ENCODE results near the gene COMT. TPM values are rescaled to one million over a fixed set of nuclear protein-coding genes. Genes with fewer than 3 reads are reported as not detected.

COMT gene
- total and polyA plus RNA-seq, 4 donors = 96.7 to 176 (median 106) TPM

DNA sequence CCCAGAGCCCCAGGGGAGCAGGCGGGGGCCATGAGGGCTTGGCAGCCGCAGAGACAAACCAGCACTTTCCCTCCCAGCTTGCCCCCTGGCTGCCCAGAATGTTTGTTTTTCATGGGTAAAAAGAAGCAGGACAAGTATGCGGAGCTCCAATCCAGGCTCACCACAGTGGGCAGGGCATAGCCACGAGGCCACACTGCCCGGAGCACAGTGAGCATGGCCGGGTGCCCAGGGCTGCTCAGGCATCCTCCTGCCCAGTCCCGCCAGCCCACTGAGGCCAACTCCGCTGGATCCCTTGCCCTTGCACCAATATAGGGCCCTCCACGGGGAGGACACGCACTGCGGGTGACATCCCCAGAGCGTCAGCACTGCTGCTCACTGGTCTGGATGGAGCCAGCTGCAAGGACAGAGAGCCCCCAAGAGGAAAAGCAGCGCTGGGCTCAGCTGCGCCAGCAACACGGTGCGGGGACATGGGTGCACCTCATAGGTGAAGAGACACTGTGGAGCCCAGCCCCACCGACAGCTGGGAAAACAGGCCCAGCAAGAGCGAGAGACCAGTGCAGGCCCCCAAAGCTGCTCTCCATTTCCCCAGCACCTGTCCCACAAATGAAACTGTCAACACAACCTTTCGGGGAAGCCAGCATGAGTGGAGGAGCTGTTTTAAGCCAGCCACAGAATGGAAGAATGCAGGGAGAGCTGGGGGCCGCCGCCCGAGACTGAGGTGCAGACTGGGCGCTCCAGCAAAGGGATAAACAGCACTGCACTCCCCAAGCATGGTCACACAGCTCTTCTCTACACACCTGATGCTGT is 50.3 kb downstream of the COMT start:
- peak; percentile 86 to 89 for DNase-seq
- Histone ChIP-seq H3K9me3 (ENCODE audit: control insufficient read depth, low read length) (no peaks in the 10 kb centered on the region), H3K4me1 (ENCODE audit: control insufficient read depth in 1 of 2, insufficient read depth in 2 of 2, low read length in 2 of 2) (no peaks in the 10 kb centered on the region), H3K4me3 (ENCODE audit: low read length in 2 of 2) (no peak overlapping the region), H3K27me3 (ENCODE audit: control insufficient read depth in 1 of 2, insufficient read depth in 2 of 2, low read length in 1 of 2) (no peaks in the 10 kb centered on the region), H3K36me3 (ENCODE audit: control insufficient read depth in 1 of 2, insufficient read depth in 2 of 2, low read length in 1 of 2) (no peaks in the 10 kb centered on the region), H3K27ac (ENCODE audit: low read depth in 1 of 2, low read length in 2 of 2) (peak overlapping the region in 1 of 2 donors; percentile 72)
- intact Hi-C loops (cut with DNase I) = no loop called here
- WGBS, 2 donors = 29 to 42% methylated on average over 23 of the region's 23 CpGs
- peak; percentile 57 for ATAC-seq (ENCODE audit: low FRiP score)

DNA sequence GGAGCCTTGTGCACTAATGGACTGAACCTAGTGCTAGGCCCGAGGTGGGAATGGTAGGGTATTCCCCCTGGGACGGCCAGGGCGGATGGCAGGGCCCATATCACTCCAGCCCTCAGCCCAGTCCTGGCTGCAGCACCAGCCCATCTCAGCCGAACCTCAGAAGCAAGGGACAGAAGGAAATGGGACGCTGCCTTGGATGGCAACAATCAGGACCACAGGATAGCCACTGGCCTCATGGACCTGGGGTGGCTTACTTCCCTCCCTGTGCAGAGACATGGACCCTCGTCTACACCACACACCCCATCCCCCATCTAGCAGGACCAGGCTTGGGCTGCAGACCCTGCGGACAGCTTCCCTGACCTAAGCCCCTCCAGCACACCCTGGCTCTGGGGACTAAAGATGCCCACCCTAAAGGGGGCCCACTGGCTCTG is 50.9 kb downstream of the COMT start:
- intact Hi-C loops (cut with DNase I) = no loop called here
- Histone ChIP-seq H3K9me3 (ENCODE audit: control insufficient read depth, low read length) (no peaks in the 10 kb centered on the region), H3K36me3 (ENCODE audit: control insufficient read depth in 1 of 2, insufficient read depth in 2 of 2, low read length in 1 of 2) (no peaks in the 10 kb centered on the region), H3K27me3 (ENCODE audit: control insufficient read depth in 1 of 2, insufficient read depth in 2 of 2, low read length in 1 of 2) (no peaks in the 10 kb centered on the region), H3K4me1 (ENCODE audit: control insufficient read depth in 1 of 2, insufficient read depth in 2 of 2, low read length in 2 of 2) (no peaks in the 10 kb centered on the region), H3K4me3 (ENCODE audit: low read length in 2 of 2) (no peak overlapping the region), H3K27ac (ENCODE audit: low read depth in 1 of 2, low read length in 2 of 2) (peak overlapping the region in 1 of 2 donors; percentile 70)
- 65 to 81% methylated on average over 7 of the region's 7 CpGs for WGBS, 2 donors
- peak; percentile 30 to 33 for DNase-seq
- no peak for ATAC-seq (ENCODE audit: low FRiP score)

DNA sequence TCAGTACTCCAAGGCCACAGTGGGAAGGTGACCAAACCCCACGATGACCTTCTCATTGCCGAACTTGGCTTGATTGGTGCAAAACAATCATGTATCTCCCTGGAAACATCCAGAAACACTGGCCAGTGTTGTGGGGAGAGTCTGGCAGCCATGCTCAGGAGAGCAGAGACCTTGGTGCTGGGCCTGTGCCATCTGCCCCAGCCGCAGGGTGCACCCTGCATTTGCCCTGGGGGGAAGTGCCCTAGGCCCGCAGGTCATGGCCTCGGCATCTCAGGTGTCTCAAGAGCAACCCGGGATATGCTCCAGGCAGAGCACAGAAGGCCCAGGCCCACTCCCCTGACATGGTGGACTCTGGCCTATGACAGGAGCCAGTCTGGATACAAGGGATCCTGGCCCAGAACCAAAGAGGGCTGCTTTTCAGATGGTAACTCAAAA is 51.4 kb downstream of the COMT start:
- Histone ChIP-seq H3K27me3 (ENCODE audit: control insufficient read depth in 1 of 2, insufficient read depth in 2 of 2, low read length in 1 of 2) (no peaks in the 10 kb centered on the region), H3K4me1 (ENCODE audit: control insufficient read depth in 1 of 2, insufficient read depth in 2 of 2, low read length in 2 of 2) (no peaks in the 10 kb centered on the region), H3K36me3 (ENCODE audit: control insufficient read depth in 1 of 2, insufficient read depth in 2 of 2, low read length in 1 of 2) (no peaks in the 10 kb centered on the region), H3K27ac (ENCODE audit: low read depth in 1 of 2, low read length in 2 of 2) (peak overlapping the region in 1 of 2 donors; percentile 70), H3K4me3 (ENCODE audit: low read length in 2 of 2) (no peak overlapping the region), H3K9me3 (ENCODE audit: control insufficient read depth, low read length) (no peaks in the 10 kb centered on the region)
- 48 to 56% methylated on average over 6 of the region's 6 CpGs for WGBS, 2 donors
- peak; percentile 46 to 61 for DNase-seq
- intact Hi-C loops (cut with DNase I) = no loop called here
- no peak for ATAC-seq (ENCODE audit: low FRiP score)

DNA sequence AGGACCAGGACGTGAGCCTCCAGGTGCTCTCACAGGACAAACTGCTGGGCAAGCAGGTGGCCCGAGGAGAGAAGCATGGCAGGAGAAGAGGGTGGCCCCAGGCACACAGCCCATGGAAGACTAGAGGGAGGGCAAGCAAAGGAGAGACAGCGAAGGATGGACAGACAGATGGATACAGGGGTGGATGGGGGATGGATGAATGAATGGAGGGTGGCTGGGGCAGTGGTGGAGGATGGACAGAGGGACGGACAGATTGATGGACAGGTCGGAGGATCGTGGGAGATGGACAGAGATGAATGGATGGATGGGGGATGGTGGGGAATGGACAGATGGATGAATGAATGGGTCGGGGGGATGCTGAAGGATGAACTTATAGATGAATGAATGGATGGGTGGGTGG is 52.4 kb downstream of the COMT start:
- DNase-seq (peak; percentile 17 to 68), ATAC-seq (ENCODE audit: low FRiP score) (no peak)
- 93 to 95% methylated on average over 7 of the region's 7 CpGs for WGBS, 2 donors
- Histone ChIP-seq H3K4me1 (ENCODE audit: control insufficient read depth in 1 of 2, insufficient read depth in 2 of 2, low read length in 2 of 2) (no peaks in the 10 kb centered on the region), H3K4me3 (ENCODE audit: low read length in 2 of 2) (no peak overlapping the region), H3K36me3 (ENCODE audit: control insufficient read depth in 1 of 2, insufficient read depth in 2 of 2, low read length in 1 of 2) (no peaks in the 10 kb centered on the region), H3K27ac (ENCODE audit: low read depth in 1 of 2, low read length in 2 of 2) (peak overlapping the region in 1 of 2 donors; percentile 26), H3K9me3 (ENCODE audit: control insufficient read depth, low read length) (no peaks in the 10 kb centered on the region), H3K27me3 (ENCODE audit: control insufficient read depth in 1 of 2, insufficient read depth in 2 of 2, low read length in 1 of 2) (no peaks in the 10 kb centered on the region)
- intact Hi-C loops (cut with DNase I) = no loop called here

DNA sequence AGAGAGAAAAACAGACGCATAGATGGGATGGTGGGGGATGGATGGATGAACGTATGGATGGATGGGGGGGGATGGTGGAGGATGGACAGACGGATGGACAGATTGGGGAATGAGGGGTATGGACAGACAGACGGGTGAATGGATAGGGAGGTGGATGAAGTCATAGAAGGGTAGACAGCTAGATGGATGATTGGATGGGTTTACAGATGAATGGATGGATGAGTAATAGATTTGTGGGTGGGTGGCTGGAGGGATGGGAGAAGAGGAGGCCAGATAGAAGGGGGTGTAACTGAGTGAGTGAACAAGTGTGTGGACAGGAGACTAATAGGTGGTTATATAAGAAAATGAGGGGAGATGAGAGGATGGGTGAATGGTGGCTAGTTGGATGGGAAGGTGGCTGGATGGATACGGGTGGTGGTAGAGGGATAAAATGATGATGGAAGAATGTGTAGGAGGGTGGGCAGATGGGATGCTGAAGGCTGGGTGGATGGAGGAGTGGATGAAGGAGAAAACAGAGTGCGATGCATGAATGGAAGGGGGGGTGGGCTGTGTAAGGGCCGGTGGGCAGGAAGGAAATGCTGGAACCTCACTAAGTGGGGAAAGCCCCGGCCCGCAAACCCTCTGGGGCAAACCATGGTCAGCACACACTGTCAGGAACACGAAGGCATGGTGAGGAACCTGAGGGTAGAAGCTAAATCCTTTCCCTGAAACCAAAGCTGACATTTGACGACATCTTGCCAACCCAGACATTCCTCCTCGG is 53.5 kb downstream of the COMT start:
- Histone ChIP-seq H3K9me3 (ENCODE audit: control insufficient read depth, low read length) (no peaks in the 10 kb centered on the region), H3K36me3 (ENCODE audit: control insufficient read depth in 1 of 2, insufficient read depth in 2 of 2, low read length in 1 of 2) (no peaks in the 10 kb centered on the region), H3K4me1 (ENCODE audit: control insufficient read depth in 1 of 2, insufficient read depth in 2 of 2, low read length in 2 of 2) (no peaks in the 10 kb centered on the region), H3K4me3 (ENCODE audit: low read length in 2 of 2) (no peak overlapping the region), H3K27ac (ENCODE audit: low read depth in 1 of 2, low read length in 2 of 2) (peak overlapping the region; percentile 24 to 79), H3K27me3 (ENCODE audit: control insufficient read depth in 1 of 2, insufficient read depth in 2 of 2, low read length in 1 of 2) (no peaks in the 10 kb centered on the region)
- ATAC-seq (ENCODE audit: low FRiP score) (no peak), DNase-seq (peak in 1 of 2 donors; percentile 4)
- intact Hi-C loops (cut with DNase I) = no loop called here
- WGBS, 2 donors = 40 to 46% methylated on average over 12 of the region's 12 CpGs

DNA sequence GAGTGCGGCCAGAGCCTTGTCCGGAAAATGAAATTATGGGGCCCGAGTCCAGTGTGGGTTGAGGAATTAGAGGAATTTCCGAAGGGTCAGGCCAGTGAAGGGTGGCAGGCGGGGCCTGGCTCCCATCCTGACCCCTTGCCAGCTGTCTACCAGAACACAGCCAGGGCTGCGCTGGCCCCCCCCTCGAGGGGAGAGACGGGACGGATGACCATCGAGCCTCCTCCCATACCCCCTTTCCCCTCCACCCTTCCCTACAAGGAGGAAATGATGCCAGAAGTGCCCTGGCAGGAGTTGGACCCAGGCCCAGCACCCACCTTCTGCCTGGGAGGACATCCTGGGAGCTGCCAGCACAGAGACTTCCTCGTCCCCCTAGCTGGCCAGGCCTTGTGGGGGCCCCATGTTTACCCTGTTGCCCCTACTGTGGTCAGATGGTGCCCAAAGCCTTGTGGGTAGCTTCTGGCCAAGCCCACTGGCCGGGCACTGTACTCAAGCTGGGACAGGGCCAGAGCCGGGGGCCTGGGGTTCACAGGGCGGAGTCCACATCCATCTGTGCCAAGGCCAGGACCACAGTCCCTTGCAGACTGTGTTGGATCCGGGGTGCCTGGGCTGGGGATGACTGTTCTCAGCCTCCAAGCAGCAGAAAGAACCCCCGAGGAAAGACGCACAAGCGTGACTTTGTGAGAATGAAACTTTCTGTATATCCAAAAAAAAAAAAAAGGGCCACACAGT is 54.2 kb downstream of the COMT start:
- H3K9me3 ChIP-seq (ENCODE audit: control insufficient read depth, low read length) = no peaks in the 10 kb centered on the region
- no peak overlapping the region for H3K4me3 ChIP-seq (ENCODE audit: low read length in 2 of 2)
- 4 to 16% methylated on average over 18 of the region's 18 CpGs for WGBS, 2 donors
- H3K4me1 ChIP-seq (ENCODE audit: control insufficient read depth in 1 of 2, insufficient read depth in 2 of 2, low read length in 2 of 2) = no peaks in the 10 kb centered on the region
- ATAC-seq (ENCODE audit: low FRiP score) (peak; percentile 62), DNase-seq (peak; percentile 92 to 93)
- peak overlapping the region; percentile 89 to 91 for H3K27ac ChIP-seq (ENCODE audit: low read depth in 1 of 2, low read length in 2 of 2)
- no peaks in the 10 kb centered on the region for H3K36me3 ChIP-seq (ENCODE audit: control insufficient read depth in 1 of 2, insufficient read depth in 2 of 2, low read length in 1 of 2)
- intact Hi-C loops (cut with DNase I) = loop anchor here in 1 of 2 donors (1.0 kb wide), 1 partner anchor 11 kb away; no protein-coding TSS in a partner anchor
- H3K27me3 ChIP-seq (ENCODE audit: control insufficient read depth in 1 of 2, insufficient read depth in 2 of 2, low read length in 1 of 2) = no peaks in the 10 kb centered on the region

DNA sequence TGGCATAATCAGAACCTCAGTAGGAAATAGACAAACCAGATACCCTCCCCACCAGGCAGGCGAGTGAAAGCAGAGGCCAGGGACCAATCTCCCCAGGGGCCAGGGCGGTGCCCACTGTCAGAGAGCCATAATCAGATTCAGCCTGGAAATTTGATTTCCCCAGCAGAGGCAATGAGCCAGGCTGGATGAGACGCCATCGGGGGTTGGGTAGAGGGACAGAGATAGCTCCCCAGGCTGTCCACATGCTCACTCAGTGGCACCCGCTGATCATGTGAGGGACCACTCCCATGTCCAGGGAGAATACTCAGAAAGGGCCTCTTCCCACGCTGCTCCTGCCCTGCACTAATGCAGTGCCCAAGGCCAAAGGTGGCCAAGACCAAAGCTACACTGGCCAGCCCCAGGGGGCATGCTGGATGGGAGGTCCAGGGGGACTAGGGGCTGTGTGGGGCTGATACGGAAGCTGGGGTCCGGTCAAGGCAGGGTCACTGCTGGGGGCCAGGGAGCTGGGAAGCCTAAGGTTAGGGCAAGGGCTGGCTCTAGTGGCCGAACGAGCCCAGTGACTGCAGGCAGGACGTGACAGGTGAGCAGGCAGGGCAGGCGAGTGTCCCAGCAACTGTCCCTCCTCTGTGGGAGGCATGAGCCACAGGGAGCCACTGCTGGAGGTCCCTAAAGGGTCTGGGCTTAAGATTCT is 55.3 kb downstream of the COMT start:
- no peaks in the 10 kb centered on the region for H3K4me1 ChIP-seq (ENCODE audit: control insufficient read depth in 1 of 2, insufficient read depth in 2 of 2, low read length in 2 of 2)
- no peak for ATAC-seq (ENCODE audit: low FRiP score)
- WGBS, 2 donors = 81 to 88% methylated on average over 12 of the region's 12 CpGs
- intact Hi-C loops (cut with DNase I) = loop anchor here in 1 of 2 donors (1.0 kb wide), 1 partner anchor 13 kb away; no protein-coding TSS in a partner anchor
- H3K9me3 ChIP-seq (ENCODE audit: control insufficient read depth, low read length) = no peaks in the 10 kb centered on the region
- no peak overlapping the region for H3K4me3 ChIP-seq (ENCODE audit: low read length in 2 of 2)
- no peak overlapping the region for H3K27ac ChIP-seq (ENCODE audit: low read depth in 1 of 2, low read length in 2 of 2)
- no peaks in the 10 kb centered on the region for H3K36me3 ChIP-seq (ENCODE audit: control insufficient read depth in 1 of 2, insufficient read depth in 2 of 2, low read length in 1 of 2)
- DNase-seq = peak; percentile 42 to 67
- no peaks in the 10 kb centered on the region for H3K27me3 ChIP-seq (ENCODE audit: control insufficient read depth in 1 of 2, insufficient read depth in 2 of 2, low read length in 1 of 2)

All from aorta (tissue), 5 donors.